Heart right ventricle (tissue), 16 donors: ENCODE data around the gene CDK5. TPM values are rescaled to one million over a fixed set of nuclear protein-coding genes. Genes with fewer than 3 reads are reported as not detected.

Experiments used
- ATAC-seq, 8 donors: fragments of 200-7000 bp; cut with Tn5 transposase; one replicate each; pipeline ENCODE4 v1.9.1; 2020; ENCODE audit warnings: mild to moderate bottlenecking in 8 of 8, moderate library complexity in 8 of 8, moderate number of reproducible peaks in 1 of 8
- DNase-seq, 2 donors: peaks; one replicate each; pipeline ENCODE4 v3.0.0-alpha.2; 2020
- H3K27ac ChIP-seq, 10 donors: fragments of 200-600 bp; sonication (generic) in 2 of 10; one replicate each; pipeline versions ENCODE4 v1.5.0 to v1.8.0; 2020 to 2022; ENCODE audit warnings: mild to moderate bottlenecking in 3 of 10
- H3K27me3 ChIP-seq, 7 donors: fragments of 200-600 bp; one replicate each; pipeline ENCODE4 v1.8.0; 2021 to 2022; ENCODE audit warnings: mild to moderate bottlenecking in 2 of 7
- H3K36me3 ChIP-seq, 9 donors: fragments of 200-600 bp; sonication (generic) in 1 of 9; one replicate each; pipeline versions ENCODE4 v1.5.0 to v1.8.0; 2020 to 2022; ENCODE audit warnings: mild to moderate bottlenecking in 2 of 9
- H3K4me1 ChIP-seq, 9 donors: fragments of 200-600 bp; sonication (generic) in 1 of 9; one replicate each; pipeline versions ENCODE4 v1.5.0 to v1.8.0; 2020 to 2022; ENCODE audit warnings: mild to moderate bottlenecking in 4 of 9
- H3K4me3 ChIP-seq, 10 donors: fragments of 200-600 bp; sonication (generic) in 2 of 10; one replicate each; pipeline versions ENCODE4 v1.5.0 to v1.8.0; 2020 to 2022; ENCODE audit warnings: mild to moderate bottlenecking in 7 of 10, moderate library complexity in 2 of 10
- H3K9me3 ChIP-seq, 11 donors: fragments of 200-600 bp in 10 of 11; sonication (generic) in 2 of 11; one replicate each; pipeline versions ENCODE4 v1.5.0 to v1.8.0; 2013 to 2022; ENCODE audit warnings: mild to moderate bottlenecking in 2 of 11, control low read depth in 1 of 11, moderate library complexity in 1 of 11
- WGBS, 2 donors: extraction: QIAGEN DNeasy Blood & Tissue Kit; methylation state at CpG; one replicate each; pipeline ENCODE4 v1.1.7; 2013; ENCODE audit warnings: inconsistent platforms in 1 of 2; 5-methylcytosine and 5-hydroxymethylcytosine counted together
- intact Hi-C, 10 donors: fragments of 100-400 bp; cut with DNase I; formaldehyde crosslinking; loops; one replicate each; pipeline versions ENCODE4 v1.11.1 to v1.14.2; 2022
- polyA plus RNA-seq, 2 donors: library from polyadenylated mRNA; stranded (reverse); fragments of 200-250 nt; gene quantifications; one replicate each; pipeline ENCODE4 v1.2.3, GENCODE V29; 2013
- total RNA-seq, 10 donors: library from RNA; stranded (reverse); fragmentation: NEBNext Ultra II Directional in 3 of 10; extraction: Animal tissue kit (Norgen Biotek cat#: 25700) in 3 of 10; gene quantifications; one replicate each; pipeline versions ENCODE4 v1.2.1 to v1.2.4, GENCODE V29; 2021 to 2023
- TF ChIP-seq, protein P1 (sequence below), 9 donors: fragments of 200-600 bp; sonication (generic) in 2 of 9; IDR thresholded peaks; one replicate each; pipeline versions ENCODE4 v1.5.0 to v1.8.0; 2021 to 2022; ENCODE audit warnings: antibody characterized with exemption in 9 of 9, mild to moderate bottlenecking in 5 of 9, moderate library complexity in 1 of 9
- donor health status: Arrhythmogenic right ventricular cardiomyopathy.
- donor health status: ischemic (EF 13 %, LVEDD 7.1; RV severe dilation, severe dysfunction).
- donor health status: healthy with polysubstance abuse.
- donor health status: DM: no; HTN: yes; CAD: no.
- donor health status: DM: no; HTN: no; CAD: no.
- donor health status: ischemic (EF 25% LVEDD 6.9; RV normal size, moderate dysfunction).
- donor health status: ischemic (EF 25% LVEDD 5.7; RV mildly dilated, moderate dysfunction).
- donor health status: healthy.
- donor health status: DM: yes; HTN: yes; CAD: no.
- donor health status: Ischemic cardiomyopathy.
- donor health status: ischemic (EF 35%, LVEDD 5.7; RV mildly dilated, moderate dysfunction).
- donor health status: nonischemic (EF 11% LVEDD 7.7; RV severe dilation, severe dysfunction).
- donor health status: DM: yes; HTN: yes; CAD: no.
- donor health status: PGD.
- donor health status: ischemic (EF 29% LVEDD 5.4; RV normal size, mild dysfunction).
- donor health status: nonischemic (EF 23%, LVEDD 6.1; RV moderate dilation, normal function).

The CDK5 gene
- total and polyA plus RNA-seq, 12 donors: 5.0 to 11.3 (median 7.6) TPM

DNA sequence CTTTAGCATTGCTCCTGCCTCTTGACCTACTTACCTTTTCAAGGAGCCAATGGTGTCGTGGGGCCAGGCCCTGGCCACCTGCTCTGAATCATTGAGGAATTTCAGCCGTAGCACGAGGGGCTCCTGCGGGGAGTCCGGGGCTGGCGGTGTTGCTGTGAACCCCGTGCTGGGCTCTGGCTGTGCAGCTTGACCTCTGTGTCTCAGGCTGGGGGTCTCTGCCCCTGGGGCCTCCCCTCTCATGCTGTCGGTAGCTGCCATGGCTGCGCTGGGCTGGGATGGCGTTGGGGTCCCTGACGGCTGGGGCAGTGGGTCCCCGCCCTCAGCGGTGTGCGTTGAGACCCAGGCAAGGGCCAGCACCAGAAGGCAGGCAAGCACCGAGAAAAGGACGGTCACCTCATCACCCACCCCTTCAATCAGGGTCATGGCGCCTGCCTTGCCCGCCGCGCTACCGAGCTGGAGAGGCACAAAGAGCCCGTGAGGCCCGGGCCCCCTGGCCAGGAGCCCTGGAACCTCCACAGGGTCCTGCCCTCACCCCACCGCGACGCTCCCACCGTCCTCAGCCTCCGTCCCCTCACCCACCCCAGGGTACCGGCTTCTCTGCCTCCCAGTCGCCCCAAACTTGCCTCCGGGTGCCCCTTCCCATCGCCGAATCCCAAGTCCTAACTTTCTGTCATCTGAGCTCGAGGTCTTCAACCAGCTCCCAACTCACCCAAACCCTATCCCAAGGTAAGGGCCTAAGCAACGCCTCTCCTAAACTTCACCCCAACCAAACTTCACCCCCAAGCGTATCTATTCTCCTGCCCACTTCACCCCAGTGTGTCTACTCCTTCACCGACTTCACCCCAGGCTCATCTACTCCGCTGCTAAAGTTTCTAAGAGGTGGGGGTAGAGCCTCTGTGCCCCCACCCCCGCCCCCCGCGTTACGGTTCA lies 24.7 kb upstream of the CDK5 start:
- no peak for ATAC-seq
- Histone ChIP-seq H3K36me3 (peaks cover 0 to 5% (median 0%) of the 10 kb centered on the region in 9 donors), H3K27me3 (no peaks in the 10 kb centered on the region), H3K4me3 (peak overlapping the region; percentile 81 to 98 (median 92)), H3K4me1 (peaks cover 33 to 66% (median 62%) of the 10 kb centered on the region in 9 donors), H3K9me3 (no peaks in the 10 kb centered on the region), H3K27ac (peak overlapping the region; percentile 69 to 98 (median 96))
- intact Hi-C loops: no loop called here
- DNase-seq: no peak
- TF ChIP-seq, protein P1, sequence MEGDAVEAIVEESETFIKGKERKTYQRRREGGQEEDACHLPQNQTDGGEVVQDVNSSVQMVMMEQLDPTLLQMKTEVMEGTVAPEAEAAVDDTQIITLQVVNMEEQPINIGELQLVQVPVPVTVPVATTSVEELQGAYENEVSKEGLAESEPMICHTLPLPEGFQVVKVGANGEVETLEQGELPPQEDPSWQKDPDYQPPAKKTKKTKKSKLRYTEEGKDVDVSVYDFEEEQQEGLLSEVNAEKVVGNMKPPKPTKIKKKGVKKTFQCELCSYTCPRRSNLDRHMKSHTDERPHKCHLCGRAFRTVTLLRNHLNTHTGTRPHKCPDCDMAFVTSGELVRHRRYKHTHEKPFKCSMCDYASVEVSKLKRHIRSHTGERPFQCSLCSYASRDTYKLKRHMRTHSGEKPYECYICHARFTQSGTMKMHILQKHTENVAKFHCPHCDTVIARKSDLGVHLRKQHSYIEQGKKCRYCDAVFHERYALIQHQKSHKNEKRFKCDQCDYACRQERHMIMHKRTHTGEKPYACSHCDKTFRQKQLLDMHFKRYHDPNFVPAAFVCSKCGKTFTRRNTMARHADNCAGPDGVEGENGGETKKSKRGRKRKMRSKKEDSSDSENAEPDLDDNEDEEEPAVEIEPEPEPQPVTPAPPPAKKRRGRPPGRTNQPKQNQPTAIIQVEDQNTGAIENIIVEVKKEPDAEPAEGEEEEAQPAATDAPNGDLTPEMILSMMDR (IDR thresholded peaks at IDR 0.05): no peak
- WGBS, 2 donors: 52 to 56% methylated on average over 42 of the region's 42 CpGs

DNA sequence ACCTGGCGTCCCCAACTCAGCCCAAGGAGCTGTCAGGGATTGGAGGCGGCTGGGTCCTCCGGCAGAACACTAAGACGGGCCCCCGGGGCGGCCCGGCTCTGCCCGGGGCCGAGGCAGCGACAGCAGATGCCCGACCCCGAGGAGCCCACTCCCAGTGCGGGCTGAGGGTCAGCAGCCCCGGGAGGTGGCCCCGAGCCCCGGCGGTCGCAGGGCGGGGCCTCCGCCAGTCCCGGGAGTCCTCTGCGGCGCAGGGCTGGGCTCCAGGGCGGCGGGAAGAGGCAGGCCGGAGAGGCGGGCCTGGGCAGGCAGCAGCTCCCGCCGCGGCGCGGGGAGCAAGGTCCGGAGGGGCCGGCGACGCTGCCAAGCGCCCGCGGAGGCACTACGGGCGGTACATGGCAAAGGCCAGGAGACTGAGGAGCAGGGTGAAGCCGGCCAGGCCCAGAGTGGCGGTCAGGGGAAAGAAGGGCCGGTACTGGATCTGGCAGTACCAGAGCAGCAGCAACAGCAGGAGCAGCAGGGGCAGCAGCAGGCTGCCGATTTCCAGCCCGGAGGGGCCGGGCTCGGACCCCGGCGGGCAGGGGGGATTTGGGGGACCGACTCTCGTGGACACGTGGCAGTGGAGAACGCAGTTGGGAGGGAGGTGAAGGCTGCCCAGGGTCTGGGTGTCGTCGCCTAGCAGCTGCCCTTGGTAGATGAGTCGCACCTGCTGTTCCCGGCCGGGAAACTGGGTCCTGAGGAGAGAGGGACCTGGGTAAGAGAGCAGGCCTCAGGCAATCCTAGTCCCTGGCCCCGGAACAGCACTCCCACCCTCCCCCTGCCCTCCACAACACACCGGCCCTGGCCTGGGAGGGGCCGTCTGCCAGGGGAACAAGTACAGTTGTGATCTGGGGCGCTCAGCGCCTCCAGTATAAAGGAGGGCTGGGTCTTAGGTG lies 23.7 kb upstream of the CDK5 start:
- Histone ChIP-seq H3K27me3 (no peaks in the 10 kb centered on the region), H3K27ac (peak overlapping the region; percentile 86 to 98 (median 96)), H3K36me3 (peaks cover 0 to 15% (median 0%) of the 10 kb centered on the region in 9 donors), H3K4me3 (peak overlapping the region; percentile 14 to 98 (median 92)), H3K9me3 (no peaks in the 10 kb centered on the region), H3K4me1 (peaks cover 37 to 75% (median 65%) of the 10 kb centered on the region in 9 donors)
- TF ChIP-seq, protein P1 (IDR thresholded peaks at IDR 0.05): no peak
- 19 to 21% methylated on average over 63 to 64 of the region's 64 CpGs for WGBS, 2 donors
- intact Hi-C loops: loop anchor here in 6 of 10 donors (1.0 to 2.0 kb wide), 2 partner anchors 22 to 23 kb away; partner anchors contain the start of gene SLC4A2 (in 6 of the 6)
- no peak for DNase-seq
- ATAC-seq: peak in 5 of 8 donors; percentile 2 to 17 (median 6)

DNA sequence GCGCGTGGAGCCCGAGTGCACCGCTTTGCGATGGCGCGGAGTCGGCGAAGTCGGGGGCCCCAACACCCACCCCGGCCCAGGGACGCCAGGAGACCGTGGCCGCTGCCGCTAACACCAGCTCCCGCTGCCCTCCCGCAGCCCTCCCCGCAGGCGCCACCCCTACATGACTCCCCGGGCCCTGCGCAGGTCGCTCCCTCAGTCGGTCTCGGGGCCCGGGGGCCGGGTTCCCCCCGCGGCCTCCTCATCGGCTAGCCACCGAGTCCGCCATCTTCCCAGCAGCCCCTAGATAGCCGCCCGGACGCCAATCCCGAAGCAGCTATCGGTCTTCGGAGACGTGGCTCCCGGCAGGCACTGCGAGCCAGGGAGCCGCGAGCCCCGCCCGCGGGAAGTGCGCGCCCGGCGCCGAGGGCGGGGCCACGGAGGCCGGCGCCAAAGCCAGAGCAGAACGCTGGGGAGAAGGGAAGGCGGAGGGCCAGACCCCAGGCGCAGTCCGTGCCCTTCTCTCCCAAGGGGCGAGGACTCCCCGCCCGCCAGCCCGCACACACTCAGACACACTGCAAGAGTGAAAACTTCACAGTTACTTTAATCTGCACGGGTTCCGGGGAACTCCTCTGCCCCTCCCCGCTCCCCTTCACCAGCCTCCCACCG lies 22.9 kb upstream of the CDK5 start, which contains the start of gene FASTK:
Gene FASTK, minus strand, starts transcription at position 288 of the 648 bp plus-strand sequence. Its CDS starts 43 bp downstream, at position 245.
- intact Hi-C loops: loop anchor here in 6 of 10 donors (1.0 to 2.0 kb wide), 2 partner anchors 21 to 22 kb away; partner anchors contain the start of gene SLC4A2 (in 6 of the 6)
- WGBS, 2 donors: 1% methylated on average over 57 to 66 of the region's 66 CpGs
- Histone ChIP-seq H3K4me3 (peak within 1 kb of the TSS; percentile 45 to 98 (median 92)), H3K9me3 (no peaks in the 10 kb centered on the region), H3K36me3 (peaks cover 0 to 23% (median 5%) of the 10 kb centered on the region in 9 donors), H3K27ac (peak within 1 kb of the TSS; percentile 86 to 98 (median 96)), H3K27me3 (no peaks in the 10 kb centered on the region), H3K4me1 (peaks cover 37 to 72% (median 62%) of the 10 kb centered on the region in 9 donors)
- TF ChIP-seq, protein P1 (IDR thresholded peaks at IDR 0.05): no peak
- ATAC-seq (peak; percentile 80 to 91 (median 86)), DNase-seq (peak; percentile 90 to 91)
